WERI-Rb-1 (cell line): ENCODE measurements around the gene TMEM164.

Source experiments
- DNase-seq: peaks from one replicate; pipeline ENCODE4 v3.0.0-alpha.2; 2020
- H3K27ac ChIP-seq: fragments of 250-450 bp; sonication (Bioruptor Pico); 2 replicates; pipeline ENCODE4 v1.5.1; 2020; ENCODE audit warnings: mild to moderate bottlenecking, moderate library complexity
- H3K27me3 ChIP-seq: fragments of 250-450 bp; sonication (Bioruptor Pico); 2 replicates; pipeline ENCODE4 v1.5.1; 2021; ENCODE audit warnings: mild to moderate bottlenecking, low read depth, moderate library complexity; ENCODE audit not compliant: insufficient read depth, severe bottlenecking
- H3K36me3 ChIP-seq: fragments of 250-450 bp; sonication (Bioruptor Pico); 2 replicates; pipeline ENCODE4 v1.5.1; 2020; ENCODE audit warnings: mild to moderate bottlenecking, moderate library complexity
- H3K4me3 ChIP-seq: 2 replicates; pipeline ENCODE4 v1.5.1; 2011; ENCODE audit warnings: low read depth, mild to moderate bottlenecking, control low read depth, low read length
- H3K9me3 ChIP-seq: fragments of 250-450 bp; sonication (Bioruptor Pico); 2 replicates; pipeline ENCODE4 v1.5.1; 2021; ENCODE audit warnings: mild to moderate bottlenecking, moderate library complexity; ENCODE audit not compliant: severe bottlenecking
- TF ChIP-seq, protein P1 (sequence below): IDR thresholded peaks from 2 replicates; pipeline ENCODE4 v1.5.1; 2011; ENCODE audit warnings: low read depth, mild to moderate bottlenecking, control low read depth, inconsistent platforms, low read length

TMEM164 gene

DNA sequence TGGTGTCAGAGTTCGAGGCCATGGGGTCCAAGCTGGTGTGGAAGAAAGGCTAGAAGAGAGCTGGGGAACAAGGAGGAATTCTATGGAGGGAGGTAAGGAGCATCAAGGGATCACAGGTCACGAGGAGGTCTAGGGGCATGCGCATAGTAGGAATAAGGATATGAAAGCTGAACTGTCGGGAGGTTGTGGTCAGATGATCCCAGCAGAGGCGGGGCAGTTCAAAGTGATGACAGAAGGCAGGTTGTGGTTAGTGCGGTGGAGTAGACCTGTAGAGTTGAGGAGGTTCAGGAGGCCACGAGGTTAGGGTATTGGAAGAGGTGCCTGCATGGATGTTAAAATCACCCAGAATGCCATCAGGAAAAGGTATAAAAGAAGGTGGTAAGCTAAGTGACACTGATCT, 156.3 kb downstream of the TMEM164 start:
- TF ChIP-seq, protein P1, sequence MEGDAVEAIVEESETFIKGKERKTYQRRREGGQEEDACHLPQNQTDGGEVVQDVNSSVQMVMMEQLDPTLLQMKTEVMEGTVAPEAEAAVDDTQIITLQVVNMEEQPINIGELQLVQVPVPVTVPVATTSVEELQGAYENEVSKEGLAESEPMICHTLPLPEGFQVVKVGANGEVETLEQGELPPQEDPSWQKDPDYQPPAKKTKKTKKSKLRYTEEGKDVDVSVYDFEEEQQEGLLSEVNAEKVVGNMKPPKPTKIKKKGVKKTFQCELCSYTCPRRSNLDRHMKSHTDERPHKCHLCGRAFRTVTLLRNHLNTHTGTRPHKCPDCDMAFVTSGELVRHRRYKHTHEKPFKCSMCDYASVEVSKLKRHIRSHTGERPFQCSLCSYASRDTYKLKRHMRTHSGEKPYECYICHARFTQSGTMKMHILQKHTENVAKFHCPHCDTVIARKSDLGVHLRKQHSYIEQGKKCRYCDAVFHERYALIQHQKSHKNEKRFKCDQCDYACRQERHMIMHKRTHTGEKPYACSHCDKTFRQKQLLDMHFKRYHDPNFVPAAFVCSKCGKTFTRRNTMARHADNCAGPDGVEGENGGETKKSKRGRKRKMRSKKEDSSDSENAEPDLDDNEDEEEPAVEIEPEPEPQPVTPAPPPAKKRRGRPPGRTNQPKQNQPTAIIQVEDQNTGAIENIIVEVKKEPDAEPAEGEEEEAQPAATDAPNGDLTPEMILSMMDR: no peak
- no peak overlapping the region for H3K27ac ChIP-seq
- DNase-seq: no peak
- H3K4me3 ChIP-seq: no peak overlapping the region
- H3K9me3 ChIP-seq: no peaks in the 10 kb centered on the region
- no peaks in the 10 kb centered on the region for H3K27me3 ChIP-seq
- peaks cover 3% of the 10 kb centered on the region for H3K36me3 ChIP-seq

DNA sequence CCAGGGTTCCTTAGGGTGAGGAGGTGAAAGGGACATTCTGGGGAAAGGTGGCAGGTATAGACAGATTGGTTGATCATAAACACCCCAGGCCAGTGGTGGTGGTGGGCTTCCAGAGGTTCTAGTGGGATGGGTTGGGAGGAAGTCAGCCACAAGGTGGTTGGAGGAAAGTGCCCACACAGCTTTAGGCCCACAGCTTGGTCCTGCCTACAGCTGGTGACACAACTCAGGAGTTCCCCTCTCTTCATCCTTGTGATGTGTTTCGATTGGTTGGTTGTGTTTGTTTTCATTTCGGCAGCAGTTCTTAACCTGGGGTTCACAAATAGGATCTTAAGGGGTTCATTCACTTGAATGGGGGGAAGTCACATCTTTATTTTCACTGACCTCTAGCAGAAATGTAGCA, 157.0 kb downstream of the TMEM164 start:
- TF ChIP-seq, protein P1: no peak
- no peaks in the 10 kb centered on the region for H3K9me3 ChIP-seq
- no peak overlapping the region for H3K4me3 ChIP-seq
- H3K27ac ChIP-seq: no peak overlapping the region
- no peak for DNase-seq
- H3K27me3 ChIP-seq: no peaks in the 10 kb centered on the region
- peaks cover 3% of the 10 kb centered on the region for H3K36me3 ChIP-seq

DNA sequence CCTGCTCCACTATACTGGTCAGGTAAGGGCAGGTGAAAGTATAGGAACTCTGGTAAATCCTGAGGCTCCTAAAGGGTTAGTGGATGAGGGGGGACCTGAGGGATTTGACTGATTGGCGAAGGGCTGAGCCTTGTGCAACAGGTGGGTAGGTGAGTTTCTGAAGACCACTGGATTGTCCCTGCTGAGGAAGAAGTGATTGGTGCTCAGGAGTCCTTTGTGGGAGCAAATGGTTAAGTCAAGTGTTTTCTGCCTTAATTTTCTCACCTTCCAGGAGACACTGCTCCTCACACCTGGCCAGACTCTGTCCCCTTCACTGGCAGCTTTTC, 158.4 kb downstream of the TMEM164 start:
- no peaks in the 10 kb centered on the region for H3K9me3 ChIP-seq
- no peak overlapping the region for H3K4me3 ChIP-seq
- H3K27me3 ChIP-seq: no peaks in the 10 kb centered on the region
- no peak overlapping the region for H3K27ac ChIP-seq
- no peaks in the 10 kb centered on the region; the same call in 1 of the 2 replicates for H3K36me3 ChIP-seq
- TF ChIP-seq, protein P1: no peak
- no peak for DNase-seq

DNA sequence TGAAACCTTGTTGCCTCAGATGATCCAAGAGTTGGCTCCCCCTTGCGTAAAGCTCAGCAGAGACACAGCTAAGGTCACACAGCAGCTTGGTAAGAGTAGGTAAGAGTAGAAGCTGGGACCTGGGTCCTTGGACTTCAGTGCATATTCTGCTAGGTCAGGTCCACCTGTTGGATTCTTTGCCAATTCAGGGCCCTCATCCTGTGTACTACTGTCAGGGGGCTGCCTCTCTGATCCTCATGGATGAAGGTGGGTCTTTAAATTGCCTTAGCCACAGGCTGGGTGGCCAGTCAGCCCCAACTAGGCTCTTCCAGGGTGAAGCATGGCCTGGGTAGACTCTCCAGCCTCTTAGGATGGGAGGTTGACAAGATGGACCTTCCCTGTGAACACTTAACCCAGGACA, 159.2 kb downstream of the TMEM164 start:
- no peak for DNase-seq
- Histone ChIP-seq H3K27ac (no peak overlapping the region), H3K4me3 (no peak overlapping the region), H3K36me3 (no peaks in the 10 kb centered on the region; the same call in 1 of the 2 replicates), H3K27me3 (no peaks in the 10 kb centered on the region), H3K9me3 (no peaks in the 10 kb centered on the region)
- TF ChIP-seq, protein P1: no peak

DNA sequence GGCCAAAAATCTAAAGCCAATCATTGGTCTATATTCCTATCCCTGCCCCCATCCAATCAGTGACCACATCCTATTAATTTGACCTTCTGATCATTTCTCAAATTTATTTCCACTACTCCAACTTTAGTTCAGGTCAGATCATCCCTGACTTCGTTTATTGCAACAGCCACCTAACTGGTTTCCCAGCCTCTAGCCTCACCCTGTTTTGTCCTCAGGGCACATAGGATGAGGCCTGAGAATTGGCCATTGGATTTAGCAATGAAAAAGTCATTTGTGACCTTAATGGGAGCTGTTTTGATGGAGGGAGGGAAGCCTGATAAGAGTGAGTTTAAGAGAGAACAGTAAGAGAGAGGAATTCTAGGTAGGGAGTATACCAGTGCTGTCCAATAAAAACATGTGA, 160.0 kb downstream of the TMEM164 start:
- no peak for DNase-seq
- Histone ChIP-seq H3K9me3 (no peaks in the 10 kb centered on the region), H3K27ac (no peak overlapping the region), H3K27me3 (no peaks in the 10 kb centered on the region), H3K4me3 (no peak overlapping the region), H3K36me3 (no peaks in the 10 kb centered on the region)
- TF ChIP-seq, protein P1: no peak

DNA sequence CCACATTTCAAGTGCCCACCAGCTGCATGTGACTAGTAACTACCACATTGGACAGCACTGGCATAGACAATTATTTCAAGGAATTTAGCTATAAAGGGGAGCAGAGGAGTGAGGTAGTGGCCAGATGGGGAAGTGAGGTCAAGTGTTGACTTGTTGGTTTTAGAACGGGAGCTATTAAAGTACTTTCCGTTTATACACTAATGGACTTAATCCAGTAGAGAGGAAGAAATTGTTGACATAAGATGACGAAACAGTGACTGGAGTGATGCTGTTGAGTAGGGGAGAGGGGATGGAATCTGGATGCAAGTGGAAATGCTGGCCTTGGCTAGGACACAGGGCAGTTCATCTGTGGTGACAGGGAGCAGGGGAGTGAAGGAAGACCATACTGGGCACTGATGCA, 160.6 kb downstream of the TMEM164 start:
- Histone ChIP-seq H3K36me3 (no peaks in the 10 kb centered on the region), H3K4me3 (no peak overlapping the region), H3K9me3 (no peaks in the 10 kb centered on the region), H3K27ac (no peak overlapping the region), H3K27me3 (no peaks in the 10 kb centered on the region)
- DNase-seq: no peak
- TF ChIP-seq, protein P1: no peak
